ENCODE measurements around the gene FMNL1.
"Not testable (repeated sequence)": the region's sequence is repeated elsewhere in the genome, so short reads cannot be mapped to it uniquely, and the experiment has no call there.

The FMNL1 gene

GRCh38 chr17:45248132-45248957 lies 26.7 kb downstream of the FMNL1 start:
- Histone ChIP-seq H3K27me3 (ENCODE audit: insufficient read depth, low read length, poor library complexity) (no peaks in the 10 kb centered on the region), H3K4me3 (ENCODE audit: low read length) (peak overlapping the region; percentile 86), H3K27ac (ENCODE audit: low read depth, low read length) (peak overlapping the region; percentile 90), H4K5ac (ENCODE audit: low read length) (no peak overlapping the region), H3K9ac (ENCODE audit: low read length) (peak overlapping the region; percentile 77), H2BK5ac (ENCODE audit: low read length) (peak overlapping the region; percentile 35), H3K79me2 (ENCODE audit: control insufficient read depth, insufficient read depth, low read length) (no peaks in the 10 kb centered on the region), H2BK120ac (ENCODE audit: low read depth, low read length) (peak overlapping the region; percentile 5), H3K23ac (ENCODE audit: low read length) (peak overlapping the region; percentile 32), H3K79me1 (ENCODE audit: low read length) (peaks cover 4% of the 10 kb centered on the region), H2AK5ac (ENCODE audit: low read length) (peak overlapping the region; percentile 61), H3K4me2 (ENCODE audit: low read length) (peak overlapping the region; percentile 63), H2BK15ac (replicated peaks; ENCODE audit: low read depth) (no peak overlapping the region), H3K18ac (ENCODE audit: low read length) (peak overlapping the region; percentile 91), H3K4ac (ENCODE audit: low read depth, low read length) (peak overlapping the region; percentile 78), H3K4me1 (ENCODE audit: control insufficient read depth, low read depth, low read length) (peaks cover 3% of the 10 kb centered on the region), H3K36me3 (ENCODE audit: control insufficient read depth, insufficient read depth, low read length) (no peaks in the 10 kb centered on the region), H3K56ac (ENCODE audit: low read length) (peak overlapping the region; percentile 96), H4K8ac (ENCODE audit: low read depth, low read length) (no peak overlapping the region)
- no CpG with 5 or more reads among the region's 39 CpGs for WGBS (ENCODE audit: extremely low coverage, insufficient coverage, low lambda C conversion rate)
- peak; percentile 81 for DNase-seq

GRCh38 chr17:45251931-45252330 lies 30.2 kb downstream of the FMNL1 start:
- WGBS (ENCODE audit: extremely low coverage, insufficient coverage, low lambda C conversion rate) = no CpG with 5 or more reads among the region's 7 CpGs
- H3K79me2 ChIP-seq (ENCODE audit: control insufficient read depth, insufficient read depth, low read length) = no peaks in the 10 kb centered on the region
- H3K4me2 ChIP-seq (ENCODE audit: low read length) = no peak overlapping the region
- H4K8ac ChIP-seq (ENCODE audit: low read depth, low read length) = no peak overlapping the region
- H3K4me3 ChIP-seq (ENCODE audit: low read length) = no peak overlapping the region
- no peak overlapping the region for H2BK15ac ChIP-seq (replicated peaks; ENCODE audit: low read depth)
- no peaks in the 10 kb centered on the region for H3K27me3 ChIP-seq (ENCODE audit: insufficient read depth, low read length, poor library complexity)
- H3K23ac ChIP-seq (ENCODE audit: low read length) = no peak overlapping the region
- no peak overlapping the region for H4K5ac ChIP-seq (ENCODE audit: low read length)
- no peak overlapping the region for H3K27ac ChIP-seq (ENCODE audit: low read depth, low read length)
- no peak overlapping the region for H3K56ac ChIP-seq (ENCODE audit: low read length)
- H3K9ac ChIP-seq (ENCODE audit: low read length) = no peak overlapping the region
- H3K4me1 ChIP-seq (ENCODE audit: control insufficient read depth, low read depth, low read length) = no peaks in the 10 kb centered on the region
- DNase-seq = no peak
- no peak overlapping the region for H2BK120ac ChIP-seq (ENCODE audit: low read depth, low read length)
- peaks cover 4% of the 10 kb centered on the region for H3K79me1 ChIP-seq (ENCODE audit: low read length)
- H3K18ac ChIP-seq (ENCODE audit: low read length) = no peak overlapping the region
- no peak overlapping the region for H2AK5ac ChIP-seq (ENCODE audit: low read length)
- H2BK5ac ChIP-seq (ENCODE audit: low read length) = no peak overlapping the region
- H3K4ac ChIP-seq (ENCODE audit: low read depth, low read length) = no peak overlapping the region
- H3K36me3 ChIP-seq (ENCODE audit: control insufficient read depth, insufficient read depth, low read length) = no peaks in the 10 kb centered on the region

GRCh38 chr17:45253237-45253636 lies 31.6 kb downstream of the FMNL1 start:
- not testable (repeated sequence) for DNase-seq; H3K56ac ChIP-seq (ENCODE audit: low read length); H2BK5ac ChIP-seq (ENCODE audit: low read length); H2BK15ac ChIP-seq (replicated peaks; ENCODE audit: low read depth); H3K18ac ChIP-seq (ENCODE audit: low read length); H4K5ac ChIP-seq (ENCODE audit: low read length); H3K79me2 ChIP-seq (ENCODE audit: control insufficient read depth, insufficient read depth, low read length); H3K4me2 ChIP-seq (ENCODE audit: low read length); H3K4me3 ChIP-seq (ENCODE audit: low read length); H3K9ac ChIP-seq (ENCODE audit: low read length); H3K27ac ChIP-seq (ENCODE audit: low read depth, low read length); H4K8ac ChIP-seq (ENCODE audit: low read depth, low read length); H3K4ac ChIP-seq (ENCODE audit: low read depth, low read length); H2BK120ac ChIP-seq (ENCODE audit: low read depth, low read length); H3K23ac ChIP-seq (ENCODE audit: low read length); H3K36me3 ChIP-seq (ENCODE audit: control insufficient read depth, insufficient read depth, low read length); H3K4me1 ChIP-seq (ENCODE audit: control insufficient read depth, low read depth, low read length); H3K27me3 ChIP-seq (ENCODE audit: insufficient read depth, low read length, poor library complexity); H2AK5ac ChIP-seq (ENCODE audit: low read length); H3K79me1 ChIP-seq (ENCODE audit: low read length)
- no CpG with 5 or more reads among the region's 7 CpGs for WGBS (ENCODE audit: extremely low coverage, insufficient coverage, low lambda C conversion rate)

- H3K18ac ChIP-seq (ENCODE audit: low read length) = no peak overlapping the region
- H2BK120ac ChIP-seq (ENCODE audit: low read depth, low read length) = no peak overlapping the region
- no peak overlapping the region for H4K5ac ChIP-seq (ENCODE audit: low read length)
- H3K23ac ChIP-seq (ENCODE audit: low read length) = no peak overlapping the region
- no peak overlapping the region for H4K8ac ChIP-seq (ENCODE audit: low read depth, low read length)
- no peak overlapping the region for H3K9ac ChIP-seq (ENCODE audit: low read length)
- no peak overlapping the region for H3K4me2 ChIP-seq (ENCODE audit: low read length)
- H2AK5ac ChIP-seq (ENCODE audit: low read length) = no peak overlapping the region
- no peak overlapping the region for H2BK5ac ChIP-seq (ENCODE audit: low read length)
- no peak overlapping the region for H3K4me3 ChIP-seq (ENCODE audit: low read length)
- peaks cover 3% of the 10 kb centered on the region for H3K79me1 ChIP-seq (ENCODE audit: low read length)
- DNase-seq = no peak
- H3K27ac ChIP-seq (ENCODE audit: low read depth, low read length) = no peak overlapping the region
- H3K56ac ChIP-seq (ENCODE audit: low read length) = no peak overlapping the region
- WGBS (ENCODE audit: extremely low coverage, insufficient coverage, low lambda C conversion rate) = no CpG with 5 or more reads among the region's 4 CpGs
- peaks cover 2% of the 10 kb centered on the region for H3K4me1 ChIP-seq (ENCODE audit: control insufficient read depth, low read depth, low read length)
- no peaks in the 10 kb centered on the region for H3K36me3 ChIP-seq (ENCODE audit: control insufficient read depth, insufficient read depth, low read length)
- H3K27me3 ChIP-seq (ENCODE audit: insufficient read depth, low read length, poor library complexity) = no peaks in the 10 kb centered on the region
- no peak overlapping the region for H3K4ac ChIP-seq (ENCODE audit: low read depth, low read length)
- no peaks in the 10 kb centered on the region for H3K79me2 ChIP-seq (ENCODE audit: control insufficient read depth, insufficient read depth, low read length)
- H2BK15ac ChIP-seq (replicated peaks; ENCODE audit: low read depth) = no peak overlapping the region
These were observed 32.2 kb downstream of the FMNL1 start for GRCh38 chr17:45253879-45254278.

- Histone ChIP-seq H3K9ac (ENCODE audit: low read length) (no peak overlapping the region), H3K79me2 (ENCODE audit: control insufficient read depth, insufficient read depth, low read length) (no peaks in the 10 kb centered on the region), H3K4me3 (ENCODE audit: low read length) (no peak overlapping the region), H4K5ac (ENCODE audit: low read length) (no peak overlapping the region), H2BK5ac (ENCODE audit: low read length) (no peak overlapping the region), H4K8ac (ENCODE audit: low read depth, low read length) (no peak overlapping the region), H3K56ac (ENCODE audit: low read length) (no peak overlapping the region), H3K18ac (ENCODE audit: low read length) (no peak overlapping the region), H2BK120ac (ENCODE audit: low read depth, low read length) (no peak overlapping the region), H3K4ac (ENCODE audit: low read depth, low read length) (no peak overlapping the region), H3K79me1 (ENCODE audit: low read length) (no peaks in the 10 kb centered on the region), H3K36me3 (ENCODE audit: control insufficient read depth, insufficient read depth, low read length) (no peaks in the 10 kb centered on the region), H2AK5ac (ENCODE audit: low read length) (no peak overlapping the region), H3K27ac (ENCODE audit: low read depth, low read length) (no peak overlapping the region), H2BK15ac (replicated peaks; ENCODE audit: low read depth) (no peak overlapping the region), H3K23ac (ENCODE audit: low read length) (no peak overlapping the region), H3K4me2 (ENCODE audit: low read length) (no peak overlapping the region), H3K27me3 (ENCODE audit: insufficient read depth, low read length, poor library complexity) (no peaks in the 10 kb centered on the region), H3K4me1 (ENCODE audit: control insufficient read depth, low read depth, low read length) (peaks cover 2% of the 10 kb centered on the region)
- DNase-seq = no peak
- no CpG with 5 or more reads among the region's 8 CpGs for WGBS (ENCODE audit: extremely low coverage, insufficient coverage, low lambda C conversion rate)
These were observed 33.7 kb downstream of the FMNL1 start for GRCh38 chr17:45255358-45255757.
